Cardiac muscle cell (in vitro differentiated cells and primary cell): ENCODE results near the gene GSS. TPM values are rescaled to one million over a fixed set of nuclear protein-coding genes. Genes with fewer than 3 reads are reported as not detected.

Experiments
- DNase-seq, 2 donors: peaks; one replicate each; pipeline versions ENCODE4 v3.0.0 to v3.0.0-alpha.2; 2010 to 2017; ENCODE audit warnings: low read depth in 1 of 2, low spot score in 1 of 2
- H3K27ac ChIP-seq: fragments of 200-600 bp; sonication (generic); 2 replicates; pipeline ENCODE4 v1.5.1; 2016
- H3K27me3 ChIP-seq: fragments of 200-600 bp; sonication (generic); 2 replicates; pipeline ENCODE4 v1.6.0; 2016; ENCODE audit warnings: control low read depth
- H3K36me3 ChIP-seq: fragments of 200-600 bp; sonication (generic); 2 replicates; pipeline ENCODE4 v1.5.1; 2016; ENCODE audit warnings: control low read depth
- H3K4me1 ChIP-seq: fragments of 200-600 bp; sonication (generic); 2 replicates; pipeline ENCODE4 v1.8.1; 2017; ENCODE audit warnings: low read depth, mild to moderate bottlenecking, mixed run types
- H3K4me3 ChIP-seq: fragments of 200-600 bp; sonication (generic); 2 replicates; pipeline ENCODE4 v1.5.1; 2016; ENCODE audit warnings: mild to moderate bottlenecking
- H3K9me3 ChIP-seq: fragments of 200-600 bp; sonication (generic); 2 replicates; pipeline ENCODE4 v1.5.1; 2017; ENCODE audit warnings: low read depth, mild to moderate bottlenecking, control low read depth
- polyA plus RNA-seq: library from polyadenylated mRNA; unstranded; fragments of >200 nt; fragmentation: Nextera tagmentation; extraction: Ambion mirVana; gene quantifications from 2 replicates; pipeline ENCODE4 v1.2.1, GENCODE V29; 2016
- total RNA-seq: library from RNA; depleted of rRNA; stranded (reverse); fragments of >200 nt; gene quantifications from 2 replicates; pipeline ENCODE4 v1.2.3, GENCODE V29; 2016
- TF ChIP-seq, protein P1 (sequence below): IDR thresholded peaks from 2 replicates; pipeline ENCODE4 v1.5.1; 2012; ENCODE audit warnings: low read depth, mild to moderate bottlenecking, low read length

Gene GSS
- total and polyA plus RNA-seq, 2 experiments from 2014 or later, result 59.9 to 69.5 TPM

DNA sequence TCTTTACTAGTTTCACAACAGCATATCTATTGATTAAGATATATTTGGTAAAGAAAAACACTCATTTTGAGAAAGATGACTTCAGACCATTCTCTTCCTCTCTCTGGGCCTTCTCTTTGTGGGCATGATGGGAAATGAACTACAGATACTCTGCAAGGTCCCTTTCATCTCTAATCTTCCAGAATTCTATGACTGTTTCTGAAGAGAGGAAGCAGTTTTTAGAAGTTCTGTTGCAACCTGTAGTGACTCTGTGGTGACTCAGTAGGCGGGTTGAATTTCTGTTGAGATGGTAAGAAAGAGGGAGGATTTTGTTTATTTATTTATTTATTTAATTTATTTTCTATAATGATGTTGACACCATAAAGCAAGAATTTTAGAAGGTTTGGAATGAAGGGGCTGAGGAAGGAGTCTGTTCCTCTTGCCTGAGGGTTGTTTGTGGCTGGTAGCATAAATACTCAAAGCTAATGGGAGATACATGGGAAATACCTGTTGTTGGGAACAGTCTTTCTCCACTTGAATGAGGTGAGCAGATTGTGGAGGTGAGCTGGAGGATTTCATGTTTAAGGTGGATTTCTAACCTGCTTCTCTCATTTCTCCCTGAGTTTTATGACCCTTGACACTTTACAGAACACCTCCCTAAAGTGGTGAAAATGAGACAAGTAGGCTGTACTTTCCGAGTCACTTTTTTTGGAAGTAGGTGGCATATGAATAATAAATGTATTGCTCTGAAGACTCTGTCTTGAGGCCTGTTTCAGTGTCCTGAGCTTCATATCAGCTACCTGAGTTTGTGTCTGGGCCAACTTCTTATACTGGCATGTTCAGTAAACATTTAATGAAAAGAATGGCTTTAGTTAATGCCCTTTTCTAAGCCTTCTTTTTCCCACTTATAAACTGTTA lies 64.2 kb downstream of the GSS start:
- TF ChIP-seq, protein P1, sequence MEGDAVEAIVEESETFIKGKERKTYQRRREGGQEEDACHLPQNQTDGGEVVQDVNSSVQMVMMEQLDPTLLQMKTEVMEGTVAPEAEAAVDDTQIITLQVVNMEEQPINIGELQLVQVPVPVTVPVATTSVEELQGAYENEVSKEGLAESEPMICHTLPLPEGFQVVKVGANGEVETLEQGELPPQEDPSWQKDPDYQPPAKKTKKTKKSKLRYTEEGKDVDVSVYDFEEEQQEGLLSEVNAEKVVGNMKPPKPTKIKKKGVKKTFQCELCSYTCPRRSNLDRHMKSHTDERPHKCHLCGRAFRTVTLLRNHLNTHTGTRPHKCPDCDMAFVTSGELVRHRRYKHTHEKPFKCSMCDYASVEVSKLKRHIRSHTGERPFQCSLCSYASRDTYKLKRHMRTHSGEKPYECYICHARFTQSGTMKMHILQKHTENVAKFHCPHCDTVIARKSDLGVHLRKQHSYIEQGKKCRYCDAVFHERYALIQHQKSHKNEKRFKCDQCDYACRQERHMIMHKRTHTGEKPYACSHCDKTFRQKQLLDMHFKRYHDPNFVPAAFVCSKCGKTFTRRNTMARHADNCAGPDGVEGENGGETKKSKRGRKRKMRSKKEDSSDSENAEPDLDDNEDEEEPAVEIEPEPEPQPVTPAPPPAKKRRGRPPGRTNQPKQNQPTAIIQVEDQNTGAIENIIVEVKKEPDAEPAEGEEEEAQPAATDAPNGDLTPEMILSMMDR, result no peak
- DNase-seq, result peak in 1 of 2 donors; percentile 69

DNA sequence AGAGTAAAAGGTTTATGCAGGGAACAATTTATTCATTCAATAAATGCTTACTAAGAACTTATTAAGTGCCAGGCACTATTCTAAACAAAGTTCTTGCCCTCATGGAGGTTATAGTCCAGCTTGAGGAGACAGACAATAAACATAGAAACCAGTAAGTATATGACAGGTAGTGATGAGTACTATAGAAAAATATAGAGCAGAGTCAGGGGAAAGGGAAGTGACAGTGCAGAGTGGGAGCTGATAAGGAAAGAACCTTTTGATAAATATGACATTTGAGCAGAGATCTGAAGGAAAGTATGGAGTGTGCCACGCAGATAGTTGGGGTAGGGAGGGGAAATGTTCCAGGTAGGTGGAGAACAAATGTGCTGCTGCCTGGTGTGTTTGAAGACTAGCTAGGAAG lies 67.1 kb downstream of the GSS start:
- TF ChIP-seq, protein P1, result no peak
- no peak overlapping the region for H3K4me3 ChIP-seq
- H3K27ac ChIP-seq, result no peak overlapping the region
- no peak for DNase-seq
- peaks cover 16% of the 10 kb centered on the region for H3K36me3 ChIP-seq
- H3K27me3 ChIP-seq, result no peaks in the 10 kb centered on the region
- H3K9me3 ChIP-seq, result no peaks in the 10 kb centered on the region
- peaks cover 7% of the 10 kb centered on the region for H3K4me1 ChIP-seq

More for the DNA sequence above, 64.2 kb downstream of the GSS start:
- Histone ChIP-seq H3K27me3 (no peaks in the 10 kb centered on the region), H3K36me3 (no peaks in the 10 kb centered on the region), H3K4me1 (peaks cover 7% of the 10 kb centered on the region), H3K4me3 (no peak overlapping the region), H3K27ac (no peak overlapping the region), H3K9me3 (no peaks in the 10 kb centered on the region)

DNA sequence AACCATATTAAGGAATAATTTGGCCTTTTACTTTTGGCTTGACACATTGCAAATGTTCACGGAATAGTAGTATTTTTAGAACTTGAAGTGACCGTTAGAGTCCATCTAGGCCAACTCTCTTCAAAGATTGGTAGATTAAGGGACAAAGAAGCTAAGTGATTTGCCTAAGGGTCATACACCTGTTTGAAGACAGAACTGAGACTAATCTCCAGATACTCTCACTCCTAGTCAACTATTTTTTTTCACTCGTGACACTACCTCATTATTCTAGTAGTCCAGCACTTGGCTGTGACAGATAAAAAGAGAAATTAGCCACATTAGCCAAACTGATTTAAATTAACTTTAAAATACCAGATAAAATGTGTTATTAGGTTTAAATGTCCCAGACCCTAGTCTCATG lies 68.6 kb downstream of the GSS start:
- H3K4me1 ChIP-seq, result peaks cover 7% of the 10 kb centered on the region

GRCh38 chr20:34886122-34886521 lies 69.5 kb downstream of the GSS start:
- Histone ChIP-seq H3K36me3 (peaks cover 24% of the 10 kb centered on the region), H3K27ac (no peak overlapping the region), H3K27me3 (no peaks in the 10 kb centered on the region), H3K4me3 (no peak overlapping the region), H3K9me3 (no peaks in the 10 kb centered on the region), H3K4me1 (peaks cover 7% of the 10 kb centered on the region)
- no peak for DNase-seq
- TF ChIP-seq, protein P1, result no peak

More for the DNA sequence above, 68.6 kb downstream of the GSS start:
- DNase-seq, result no peak
- no peak overlapping the region for H3K4me3 ChIP-seq
- peaks cover 24% of the 10 kb centered on the region for H3K36me3 ChIP-seq
- H3K9me3 ChIP-seq, result no peaks in the 10 kb centered on the region
- TF ChIP-seq, protein P1, result no peak
- peak overlapping the region; percentile 44 for H3K27ac ChIP-seq
- H3K27me3 ChIP-seq, result no peaks in the 10 kb centered on the region

DNA sequence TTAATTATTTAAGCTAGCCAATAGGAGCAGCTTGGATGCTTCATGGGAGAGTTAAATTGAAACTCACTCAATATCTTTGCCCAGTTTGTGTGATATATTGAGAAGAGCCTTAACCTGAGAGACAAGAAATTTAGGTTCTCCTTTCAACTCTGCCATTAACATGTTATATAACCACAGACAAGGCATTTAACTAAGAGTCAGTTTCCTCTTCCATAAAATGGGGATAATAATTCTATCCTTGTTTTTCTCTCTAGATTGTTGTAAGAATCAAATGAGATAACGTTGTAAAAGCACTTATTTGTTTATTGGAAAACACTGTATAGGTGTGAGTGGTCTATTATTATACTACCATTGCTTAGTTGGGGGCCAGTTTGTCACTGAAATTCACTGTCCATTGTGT lies 71.3 kb downstream of the GSS start:
- peaks cover 24% of the 10 kb centered on the region for H3K36me3 ChIP-seq
- no peak overlapping the region for H3K27ac ChIP-seq
- TF ChIP-seq, protein P1, result no peak
- H3K9me3 ChIP-seq, result no peaks in the 10 kb centered on the region
- no peak for DNase-seq
- no peak overlapping the region for H3K4me3 ChIP-seq
- peaks cover 7% of the 10 kb centered on the region for H3K4me1 ChIP-seq
- no peaks in the 10 kb centered on the region for H3K27me3 ChIP-seq
